ENCODE measurements around the gene E2F3.

- no peak for TF ChIP-seq CTCF (IDR thresholded peaks at IDR 0.05; ENCODE audit: insufficient read depth, low read depth, low read length)
- TF ChIP-seq EZH2 (IDR thresholded peaks at IDR 0.05; ENCODE audit: insufficient read depth, low read length), result no peak
These were observed 12.6 kb upstream of the E2F3 start for GRCh38 chr6:20389066-20389465.

Measured in astrocyte (in vitro differentiated cells and primary cell).